Measurements from ENCODE around the gene SETDB1.
"Not testable (repeated sequence)": the region's sequence is repeated elsewhere in the genome, so short reads cannot be mapped to it uniquely, and the experiment has no call there.

The SETDB1 gene

DNA sequence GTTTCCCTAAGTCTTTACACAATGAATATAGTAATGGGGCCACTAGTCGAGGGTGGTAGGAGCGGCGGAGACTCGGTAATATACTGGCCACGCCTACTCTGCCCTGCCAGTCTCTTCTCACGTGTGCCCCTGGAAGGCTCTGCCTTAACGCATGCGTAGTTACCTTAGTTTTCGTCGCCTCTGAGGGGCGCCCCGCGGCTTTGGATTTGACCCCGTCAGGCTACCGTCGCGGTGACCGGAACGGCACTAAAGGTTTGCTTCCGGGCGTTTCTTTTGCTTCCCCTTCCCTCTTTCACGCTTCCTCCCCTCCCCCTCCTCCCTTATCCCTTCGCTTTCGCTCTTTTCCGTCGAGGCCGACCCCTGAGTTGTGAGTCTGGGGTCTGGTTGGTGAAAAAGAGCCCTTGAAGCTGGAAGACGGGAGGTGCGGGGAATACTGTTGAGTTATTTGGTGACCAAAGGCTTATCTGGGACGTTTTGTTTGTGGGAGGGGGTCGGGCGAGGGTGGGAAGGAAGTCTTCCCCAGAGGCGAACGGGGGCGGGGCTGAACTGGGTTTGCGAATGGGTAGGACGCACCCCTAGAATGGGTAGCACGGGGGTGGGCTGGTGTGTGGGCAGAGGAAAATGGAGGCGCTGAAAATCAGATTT lies at the start of gene SETDB1:
Gene SETDB1, plus strand, starts transcription at position 267 of the 645 bp plus-strand sequence. CDS start 1,352 bp downstream, outside the sequence.
- DNase-seq (ENCODE audit: low read depth in 2 of 2) = peak; percentile 84 to 91

DNA sequence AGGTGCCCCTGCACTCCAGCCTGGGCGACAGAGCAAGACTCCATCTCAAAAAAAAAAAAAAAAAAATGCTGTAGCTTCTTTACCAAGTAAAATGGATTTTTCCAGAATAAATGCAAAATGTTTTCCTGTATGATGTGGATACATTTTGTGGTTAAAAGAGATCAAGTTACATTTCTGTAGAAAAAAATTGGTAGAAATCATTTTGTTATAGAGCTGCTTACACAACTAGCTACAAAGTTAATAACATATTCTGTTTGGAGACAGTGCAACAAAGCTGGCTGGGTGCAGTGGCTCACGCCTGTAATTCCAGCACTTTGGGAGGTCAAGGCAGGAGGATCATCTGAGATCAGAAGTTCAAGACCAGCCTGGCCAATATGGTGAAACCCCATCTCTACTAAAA lies 47.2 kb upstream of the SETDB1 start:
- DNase-seq (ENCODE audit: low read depth in 2 of 2) = not testable (repeated sequence)

DNA sequence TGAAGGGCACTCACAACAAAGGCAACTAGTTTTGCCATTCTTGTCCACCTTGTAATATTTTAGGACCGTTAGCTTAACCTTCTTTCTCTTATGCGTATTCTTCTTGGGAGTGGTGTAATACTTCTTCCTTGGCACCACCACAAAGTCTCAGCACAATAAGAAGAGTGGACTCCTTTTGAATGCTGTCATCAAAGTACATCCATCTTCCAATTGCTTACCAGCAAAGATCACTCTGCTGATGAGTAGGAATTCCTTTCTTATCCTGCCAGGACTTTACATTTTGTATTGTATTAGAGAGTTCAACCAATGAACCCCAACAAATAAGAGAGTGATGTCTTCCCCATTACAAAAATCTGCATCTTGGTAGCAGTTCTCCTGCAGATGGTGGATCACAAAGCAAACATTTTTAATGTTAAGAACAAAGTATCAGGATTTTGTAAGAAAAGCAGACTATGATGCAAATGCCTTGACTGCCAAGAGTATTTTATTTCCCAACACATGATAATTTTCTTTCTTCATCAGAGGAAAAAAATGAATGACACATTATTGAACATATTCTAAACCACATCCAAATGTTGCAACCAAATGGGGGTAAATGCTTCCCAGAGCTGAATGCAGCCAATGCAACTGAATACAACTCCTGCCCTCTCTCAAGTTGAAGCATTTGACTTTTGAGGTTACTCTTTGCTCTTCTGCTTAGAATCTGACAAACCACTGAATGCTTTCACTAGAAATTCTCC lies 44.7 kb upstream of the SETDB1 start:
- DNase-seq (ENCODE audit: low read depth in 2 of 2) = no peak

GRCh38 chr1:150883121-150883520 lies 43.0 kb upstream of the SETDB1 start:
- DNase-seq (ENCODE audit: low read depth in 2 of 2) = not testable (repeated sequence)

DNA sequence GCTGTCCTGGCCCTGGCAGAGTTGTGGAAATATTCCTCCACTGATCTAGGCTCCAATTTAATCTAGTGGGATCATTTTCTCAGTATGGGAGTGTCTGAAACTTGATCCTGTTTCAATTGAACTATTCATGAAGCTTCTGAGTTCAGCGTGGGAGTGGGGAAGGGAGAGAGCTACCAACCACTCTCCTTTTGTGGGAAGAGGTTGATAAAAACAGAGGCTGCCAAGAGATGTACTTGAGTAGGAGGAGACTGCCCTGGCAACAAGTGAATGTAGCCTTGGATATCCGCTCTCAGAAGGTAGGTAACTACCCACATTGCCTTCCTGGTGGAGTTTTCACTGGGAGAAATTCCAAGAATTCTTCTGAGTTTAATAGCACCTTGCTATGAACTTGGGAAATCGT lies 39.1 kb upstream of the SETDB1 start, which contains the start of gene CTXND2:
Gene CTXND2, plus strand, starts transcription at position 119 of the 400 bp plus-strand sequence. CDS start 25,179 bp downstream, outside the sequence.
- no peak for DNase-seq (ENCODE audit: low read depth in 2 of 2)

GRCh38 chr1:150888727-150889126 lies 37.4 kb upstream of the SETDB1 start:
- no peak for DNase-seq (ENCODE audit: low read depth in 2 of 2)

GRCh38 chr1:150890033-150890416 lies 36.1 kb upstream of the SETDB1 start:
- DNase-seq (ENCODE audit: low read depth in 2 of 2) = no peak

DNA sequence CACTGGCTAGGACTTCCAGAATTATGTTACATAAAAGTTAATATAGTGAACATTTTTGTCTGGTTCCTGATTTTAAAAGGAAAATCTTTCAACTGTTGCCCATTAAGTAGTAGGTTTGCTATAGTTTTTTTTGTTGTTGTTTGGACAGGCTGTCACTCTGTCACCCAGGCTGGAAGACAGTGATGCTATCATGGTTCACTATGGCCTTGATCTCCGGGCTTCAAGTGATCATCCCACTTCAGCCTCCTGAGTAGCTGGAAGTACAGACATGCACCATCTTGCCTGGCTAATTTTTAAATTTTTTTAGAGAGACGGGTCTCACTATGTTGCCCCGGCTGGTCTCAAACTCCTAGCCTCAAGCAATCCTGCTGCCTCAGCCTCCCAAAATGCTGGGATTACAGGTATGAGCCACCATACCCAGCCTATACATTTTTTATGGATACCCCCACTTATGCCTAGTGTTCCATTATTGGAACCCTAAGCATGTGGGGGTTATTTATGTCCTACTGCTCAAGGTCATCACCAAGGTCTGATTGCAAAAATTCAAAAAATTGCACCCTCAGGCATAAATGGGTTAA lies 32.7 kb upstream of the SETDB1 start:
- no peak for DNase-seq (ENCODE audit: low read depth in 2 of 2)

DNA sequence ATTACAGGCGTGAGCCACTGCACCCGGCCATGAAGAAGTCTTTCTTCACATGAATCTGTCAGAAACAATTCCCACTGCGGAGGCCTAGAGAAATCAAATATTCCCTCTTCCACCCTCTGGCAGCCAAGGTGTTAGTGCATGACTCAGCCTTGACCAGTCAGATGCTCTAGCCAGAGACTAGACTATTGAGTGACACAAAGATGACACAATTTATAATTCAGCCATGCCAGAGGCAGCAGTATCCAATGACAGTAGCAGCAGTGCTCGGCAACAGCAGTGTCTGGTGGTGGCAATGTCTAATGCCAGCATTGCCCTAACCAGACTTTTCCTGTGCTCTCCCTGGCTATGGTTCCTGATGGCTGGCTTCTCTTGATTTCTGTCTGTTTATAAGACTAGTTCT lies 30.5 kb upstream of the SETDB1 start:
- DNase-seq (ENCODE audit: low read depth in 2 of 2) = no peak

- not testable (repeated sequence) for DNase-seq (ENCODE audit: low read depth in 2 of 2)
Measured at GRCh38 chr1:150899795-150900194, 26.4 kb upstream of the SETDB1 start.

GRCh38 chr1:150902346-150902745 lies 23.8 kb upstream of the SETDB1 start:
- DNase-seq (ENCODE audit: low read depth in 2 of 2) = no peak

- DNase-seq (ENCODE audit: low read depth in 2 of 2) = no peak
Measured at GRCh38 chr1:150902751-150903150, 23.4 kb upstream of the SETDB1 start.

DNA sequence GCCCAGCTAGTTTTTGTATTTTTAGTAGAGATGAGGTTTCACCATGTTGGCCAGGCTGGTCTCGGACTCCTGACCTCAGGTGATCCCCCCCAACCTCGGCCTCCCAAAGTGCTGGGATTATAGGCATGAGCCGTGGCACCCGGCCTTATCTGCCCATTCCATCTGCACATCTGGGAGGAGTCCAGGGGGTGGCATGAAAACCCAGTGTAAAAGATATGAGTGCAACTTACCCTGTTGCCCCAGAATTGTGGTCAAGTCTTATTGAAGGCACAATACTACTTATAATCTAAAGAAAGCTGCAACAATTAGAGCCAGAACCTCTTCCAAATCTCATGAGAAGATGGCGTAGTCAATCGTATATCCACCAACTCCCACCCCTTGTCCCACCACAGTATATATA lies 20.9 kb upstream of the SETDB1 start:
- DNase-seq (ENCODE audit: low read depth in 2 of 2) = no peak

- no peak for DNase-seq (ENCODE audit: low read depth in 2 of 2)
Measured at GRCh38 chr1:150906329-150906728, 19.8 kb upstream of the SETDB1 start.

DNA sequence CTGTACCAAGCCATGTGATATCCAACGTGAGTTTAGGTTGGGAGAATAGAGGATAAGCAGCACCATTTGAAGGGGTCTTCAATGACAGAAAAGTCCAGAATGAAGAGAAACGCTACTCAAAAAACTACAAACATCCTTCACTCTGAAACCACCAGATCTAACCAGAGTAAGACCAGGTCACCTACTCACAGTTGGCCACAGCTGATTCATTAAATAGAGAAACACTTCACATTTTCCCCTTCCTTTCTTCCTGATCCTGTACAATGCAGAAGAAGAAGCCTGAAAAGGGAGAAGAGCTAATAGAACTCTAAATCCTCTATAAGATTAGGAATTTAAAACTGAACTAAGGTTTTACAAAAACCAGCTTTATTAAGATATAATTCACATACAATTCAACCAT lies 19.4 kb upstream of the SETDB1 start:
- no peak for DNase-seq (ENCODE audit: low read depth in 2 of 2)

DNA sequence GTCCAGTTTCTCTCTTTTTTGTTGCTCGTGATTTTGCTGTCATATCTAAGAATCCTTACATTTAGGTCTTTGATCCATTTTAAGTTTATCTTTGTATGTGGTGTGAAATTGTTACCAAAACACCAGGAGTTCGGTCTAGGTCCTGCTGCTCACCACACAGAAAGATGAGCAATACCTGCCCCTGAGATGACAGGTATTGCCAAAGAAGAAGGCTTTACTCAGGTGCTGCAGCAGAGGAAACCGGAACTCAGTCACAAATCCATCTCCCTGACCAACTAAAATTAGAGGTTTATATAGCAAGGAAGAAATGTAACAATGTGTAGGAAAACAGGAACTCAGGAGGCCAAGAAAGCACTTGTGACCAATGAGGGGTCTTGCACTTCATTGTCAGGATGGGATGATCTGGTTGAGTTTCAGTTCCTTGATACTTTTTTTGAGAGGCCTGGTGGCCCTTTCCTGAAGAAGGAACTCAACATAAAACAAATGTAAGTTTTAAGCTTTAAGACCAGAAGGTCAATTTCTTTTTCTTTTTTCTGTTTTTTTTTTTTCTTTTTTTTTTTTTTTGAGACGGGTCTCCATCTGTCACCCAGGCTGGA lies 16.5 kb upstream of the SETDB1 start:
- no peak for DNase-seq (ENCODE audit: low read depth in 2 of 2)

GRCh38 chr1:150912623-150913022 lies 13.5 kb upstream of the SETDB1 start:
- no peak for DNase-seq (ENCODE audit: low read depth in 2 of 2)

DNA sequence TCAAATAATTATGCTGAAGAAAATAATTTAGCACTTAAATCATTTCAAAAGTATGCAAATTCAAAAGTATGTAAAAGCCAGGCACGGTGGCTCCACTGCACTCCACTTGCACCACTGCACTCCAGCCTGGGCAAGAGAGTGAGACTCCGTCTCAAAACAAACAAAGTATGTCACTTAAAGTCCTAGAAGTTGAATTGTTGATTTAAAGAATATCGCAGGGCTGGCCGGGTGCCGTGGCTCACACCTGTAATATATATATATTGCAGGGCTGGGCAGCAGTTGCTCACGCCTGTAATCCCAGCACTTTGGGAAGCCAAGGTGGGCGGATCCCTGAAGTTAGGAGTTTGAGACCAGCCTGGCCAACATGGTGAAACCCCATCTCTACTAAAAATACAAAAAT lies 8.8 kb upstream of the SETDB1 start:
- DNase-seq (ENCODE audit: low read depth in 2 of 2) = no peak

GRCh38 chr1:150922519-150922975 lies 3.6 kb upstream of the SETDB1 start:
- peak; percentile 43 to 72 for DNase-seq (ENCODE audit: low read depth in 2 of 2)

DNA sequence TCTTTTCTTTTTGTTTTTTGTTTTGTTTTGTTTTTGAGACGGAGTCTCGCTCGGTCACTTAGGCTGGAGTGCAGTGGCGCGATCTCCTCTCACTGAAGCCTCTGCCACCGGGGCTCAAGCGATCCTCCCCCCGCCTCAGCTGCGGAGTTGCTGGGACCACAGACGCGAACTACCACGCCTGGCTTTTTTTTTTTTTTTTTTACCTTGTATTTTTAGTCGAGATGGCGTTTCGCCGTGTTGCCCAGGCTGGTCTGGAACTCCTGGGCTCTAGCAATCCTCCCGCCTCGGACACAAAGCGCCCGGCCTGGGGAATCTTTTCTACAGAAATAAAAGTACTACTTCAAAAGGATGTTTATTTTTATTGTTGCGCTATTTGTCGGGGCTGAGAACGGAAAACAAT lies 1.1 kb upstream of the SETDB1 start:
- no peak for DNase-seq (ENCODE audit: low read depth in 2 of 2)

DNA sequence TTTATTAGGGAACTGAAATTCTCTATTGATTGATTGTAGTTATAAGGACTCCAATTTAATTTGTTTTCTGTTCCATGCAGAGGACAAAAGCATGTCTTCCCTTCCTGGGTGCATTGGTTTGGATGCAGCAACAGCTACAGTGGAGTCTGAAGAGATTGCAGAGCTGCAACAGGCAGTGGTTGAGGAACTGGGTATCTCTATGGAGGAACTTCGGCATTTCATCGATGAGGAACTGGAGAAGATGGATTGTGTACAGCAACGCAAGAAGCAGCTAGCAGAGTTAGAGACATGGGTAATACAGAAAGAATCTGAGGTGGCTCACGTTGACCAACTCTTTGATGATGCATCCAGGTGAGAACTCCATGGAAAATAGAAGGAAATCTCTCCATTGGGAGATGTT lies 1.5 kb downstream of the SETDB1 start:
- DNase-seq (ENCODE audit: low read depth in 2 of 2) = no peak

DNA sequence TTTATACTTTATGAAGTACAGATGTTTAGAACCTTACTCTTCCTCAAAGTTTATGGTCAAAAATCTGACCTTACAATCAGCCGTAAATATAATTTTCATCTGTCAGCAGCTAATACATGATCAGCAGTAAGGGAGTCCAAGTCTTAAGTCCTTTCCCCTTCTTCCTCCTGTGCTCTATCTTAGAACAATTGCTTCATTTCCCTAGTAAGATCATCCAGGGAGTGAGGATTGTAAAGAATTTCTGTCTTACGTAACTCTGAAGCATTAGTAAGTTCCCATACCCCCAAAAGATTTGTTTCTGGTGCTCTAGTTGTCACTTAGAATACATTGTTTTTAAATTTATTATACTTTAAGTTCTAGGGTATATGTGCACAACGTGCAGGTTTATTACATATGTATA lies 2.1 kb downstream of the SETDB1 start:
- no peak for DNase-seq (ENCODE audit: low read depth in 2 of 2)

Measured in stimulated activated CD8-positive, alpha-beta memory T cell treated with anti-CD3 and anti-CD28 coated beads, Interleukin-15, amount 100 ng/mL, for 4 hours (primary cell).